B cell (primary cell): ENCODE measurements around the gene CPPED1. TPM values are rescaled to one million over a fixed set of nuclear protein-coding genes. Genes with fewer than 3 reads are reported as not detected.

Experiments used
- ATAC-seq: fragments of 200-7000 bp; cut with Tn5 transposase; one replicate; pipeline ENCODE4 v1.10.0; 2021; ENCODE audit warnings: low read depth, mild to moderate bottlenecking, moderate number of reproducible peaks, moderate library complexity
- CTCF ChIA-PET: fragments of 350-600 bp; sonication (Branson Sonifier 250); formaldehyde crosslinking; loops from one replicate; lab custom pipeline; 2021; ENCODE audit warnings: antibody characterized with exemption, inconsistent platforms; lab: Charles Lee
- POLR2A ChIA-PET: fragments of 350-600 bp; sonication (Branson Sonifier 250); formaldehyde crosslinking; loops from one replicate; lab custom pipeline; 2021; ENCODE audit warnings: antibody characterized with exemption; lab: Charles Lee
- DNase-seq: peaks from one replicate; pipeline ENCODE4 v3.0.0; 2013
- H2AFZ ChIP-seq: 2 replicates; pipeline ENCODE4 v1.6.1; 2012; ENCODE audit warnings: mild to moderate bottlenecking, low read depth, low read length; ENCODE audit not compliant: insufficient read depth, poor library complexity, severe bottlenecking
- H3K27ac ChIP-seq, 2 donors: 1 replicate in 1 of 2; 2 replicates in 1 of 2; pipeline ENCODE4 v1.5.1; 2012 to 2013; ENCODE audit warnings: low read length in 2 of 2, mild to moderate bottlenecking in 2 of 2, moderate library complexity in 1 of 2
- H3K27me3 ChIP-seq, 4 experiments: fragments of 200-600 bp in 1 of 4; sonication (generic) in 1 of 4; replicated peaks in 1 of 4; 1 replicate in 2 of 4; 2 replicates in 2 of 4; pipeline versions ENCODE4 v1.6.1 to v1.7.0; 2013 to 2016; ENCODE audit warnings: low read length in 3 of 4, mild to moderate bottlenecking in 2 of 4, mixed read lengths in 1 of 4, moderate library complexity in 1 of 4; ENCODE audit not compliant: insufficient read depth in 4 of 4, control insufficient read depth in 3 of 4; ENCODE audit errors: control extremely low read depth in 1 of 4
- H3K36me3 ChIP-seq, 2 experiments: replicated peaks in 1 of 2; 1 replicate in 1 of 2; 2 replicates in 1 of 2; pipeline versions ENCODE4 v1.6.1 to v1.7.1; 2013; ENCODE audit warnings: low read length in 1 of 2; ENCODE audit not compliant: insufficient read depth in 2 of 2, control insufficient read depth in 1 of 2; ENCODE audit errors: control extremely low read depth in 1 of 2, extremely low read depth in 1 of 2
- H3K4me1 ChIP-seq, 2 donors: fragments of 200-600 bp in 1 of 2; sonication (generic) in 1 of 2; 1 replicate in 1 of 2; 2 replicates in 1 of 2; pipeline versions ENCODE4 v1.5.1 to v1.6.1; 2013 to 2017; ENCODE audit warnings: low read length in 2 of 2; ENCODE audit not compliant: control insufficient read depth in 2 of 2, insufficient read depth in 2 of 2
- H3K4me2 ChIP-seq: replicated peaks from 2 replicates; pipeline ENCODE3; 2012; ENCODE audit warnings: mild to moderate bottlenecking, low read depth, low read length; ENCODE audit not compliant: poor library complexity, severe bottlenecking
- H3K4me3 ChIP-seq, 5 experiments: fragments of 200-600 bp in 1 of 5; sonication (generic) in 1 of 5; 1 replicate in 3 of 5; 2 replicates in 2 of 5; pipeline versions ENCODE4 v1.5.1 to v1.7.0; 2011 to 2016; ENCODE audit warnings: low read length in 4 of 5, mild to moderate bottlenecking in 4 of 5, low read depth in 2 of 5, control low read depth in 1 of 5, moderate library complexity in 1 of 5; ENCODE audit not compliant: insufficient read depth in 1 of 5; ENCODE audit errors: control extremely low read depth in 1 of 5, extremely low read depth in 1 of 5
- H3K79me2 ChIP-seq: fragments of 200-600 bp; sonication (generic); one replicate; pipeline ENCODE4 v1.6.0; 2016; ENCODE audit warnings: low read length; ENCODE audit not compliant: control insufficient read depth, insufficient read depth
- H3K9ac ChIP-seq: fragments of 200-600 bp; sonication (generic); 2 replicates; pipeline ENCODE4 v1.6.1; 2017; ENCODE audit warnings: mild to moderate bottlenecking, low read length, moderate library complexity
- H3K9me3 ChIP-seq, 3 donors: one replicate each; pipeline versions ENCODE4 v1.6.1 to v1.7.1; 2013; ENCODE audit warnings: low read length in 2 of 3; ENCODE audit not compliant: control insufficient read depth in 2 of 3, insufficient read depth in 1 of 3; ENCODE audit errors: control extremely low read depth in 1 of 3
- H4K20me1 ChIP-seq: 2 replicates; pipeline ENCODE4 v1.6.0; 2012; ENCODE audit warnings: mild to moderate bottlenecking, low read length; ENCODE audit not compliant: insufficient read depth, control insufficient read depth, poor library complexity, severe bottlenecking
- H3K27ac Mint-ChIP-seq: one replicate; pipeline ENCODE4 v1.8.0; 2021; ENCODE audit warnings: mixed read lengths
- H3K27me3 Mint-ChIP-seq: one replicate; pipeline ENCODE4 v1.8.0; 2021; ENCODE audit warnings: mixed read lengths
- H3K4me1 Mint-ChIP-seq: one replicate; pipeline ENCODE4 v1.8.0; 2021; ENCODE audit warnings: mixed read lengths
- H3K4me3 Mint-ChIP-seq: one replicate; pipeline ENCODE4 v1.8.0; 2021; ENCODE audit warnings: mixed read lengths
- H3K9me3 Mint-ChIP-seq: one replicate; pipeline ENCODE4 v1.8.0; 2022; ENCODE audit warnings: mixed read lengths; ENCODE audit not compliant: insufficient read depth
- CTCF ChIP-seq: fragments of 200-600 bp; IDR thresholded peaks from one replicate; pipeline ENCODE4 v1.8.0; 2022; ENCODE audit warnings: antibody characterized with exemption, mild to moderate bottlenecking
- EZH2 ChIP-seq: IDR thresholded peaks from 2 replicates; pipeline ENCODE4 v1.6.1; 2012; ENCODE audit warnings: borderline replicate concordance, low read depth, mild to moderate bottlenecking, moderate library complexity, low read length; ENCODE audit not compliant: insufficient read depth, poor library complexity, severe bottlenecking
- WGBS: methylation state at CpG from one replicate; pipeline ENCODE4 v1.1.5; 2013; ENCODE audit warnings: missing lambda C conversion rate; ENCODE audit not compliant: insufficient coverage; 5-methylcytosine and 5-hydroxymethylcytosine counted together
- intact Hi-C: fragments of 100-400 bp; cut with micrococcal nuclease; formaldehyde crosslinking; loops from one replicate; pipeline ENCODE4 v1.10.0; 2022
- polyA plus RNA-seq: library from polyadenylated mRNA; depleted of rRNA; stranded (reverse); fragments of >200 nt; gene quantifications from 2 replicates; pipeline ENCODE4 v1.2.3, GENCODE V29; 2012
- total RNA-seq, 2 donors: library from RNA; stranded (reverse); fragments of 120-200 nt in 1 of 2; gene quantifications; 1 replicate in 1 of 2; 2 replicates in 1 of 2; pipeline versions ENCODE4 v1.2.3 to v1.2.4, GENCODE V29; 2013 to 2022

CPPED1 gene
- total and polyA plus RNA-seq, 2 donors (not counting 1 experiment from before 2014, with no cell fraction given) = 5.9 to 11.3 TPM

DNA sequence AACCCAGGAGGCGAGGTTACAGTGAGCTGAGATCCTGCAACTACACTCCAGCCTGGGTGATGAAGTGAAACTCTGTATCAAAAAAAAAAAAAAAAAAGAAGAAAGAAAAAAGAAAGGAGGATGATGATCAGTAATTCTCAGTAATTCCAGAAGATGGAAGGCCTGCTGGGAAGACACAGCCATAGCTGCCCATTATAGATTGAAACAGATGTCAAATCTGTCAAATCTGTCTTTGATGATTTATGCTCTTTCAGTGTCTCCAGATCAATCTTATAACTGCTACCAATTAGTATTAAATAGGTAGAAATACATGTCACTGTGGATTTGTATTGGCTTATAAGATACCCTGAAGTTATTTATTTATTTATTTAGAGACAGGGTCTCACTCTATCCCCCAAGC, 42.9 kb upstream of the CPPED1 start:
- Mint-ChIP-seq H3K27me3 (peaks cover 16% of the 10 kb centered on the region), H3K4me1 (no peaks in the 10 kb centered on the region), H3K27ac (no peak overlapping the region), H3K9me3 (no peaks in the 10 kb centered on the region), H3K4me3 (no peak overlapping the region)
- Histone ChIP-seq H3K27me3 (no peaks in the 10 kb centered on the region), H3K4me1 (no peaks in the 10 kb centered on the region), H3K9me3 (no peaks in the 10 kb centered on the region), H3K4me3 (no peak overlapping the region), H3K9ac (no peak overlapping the region), H2AFZ (no peak overlapping the region), H3K79me2 (no peaks in the 10 kb centered on the region), H3K27ac (no peak overlapping the region), H3K4me2 (no peak overlapping the region), H4K20me1 (no peaks in the 10 kb centered on the region), H3K36me3 (no peaks in the 10 kb centered on the region)
- DNase-seq (no peak), ATAC-seq (no peak)
- ChIA-PET CTCF (no interaction called here), POLR2A (no interaction called here)
- intact Hi-C loops = no loop called here
- WGBS = no CpG with 5 or more reads among the region's 1 CpG
- TF ChIP-seq EZH2 (no peak), CTCF (no peak)

GRCh38 chr16:12845282-12845681, 41.6 kb upstream of the CPPED1 start:
- ChIA-PET POLR2A (no interaction called here), CTCF (no interaction called here)
- Histone ChIP-seq H3K4me2 (no peak overlapping the region), H3K4me1 (no peaks in the 10 kb centered on the region), H3K9me3 (peaks cover 0 to 1% (median 0%) of the 10 kb centered on the region in 3 donors), H3K27me3 (no peaks in the 10 kb centered on the region), H3K36me3 (no peaks in the 10 kb centered on the region), H3K79me2 (no peaks in the 10 kb centered on the region), H3K9ac (no peak overlapping the region), H2AFZ (no peak overlapping the region), H4K20me1 (no peaks in the 10 kb centered on the region), H3K27ac (no peak overlapping the region), H3K4me3 (no peak overlapping the region)
- Mint-ChIP-seq H3K4me1 (no peaks in the 10 kb centered on the region), H3K27me3 (peaks cover 16% of the 10 kb centered on the region), H3K4me3 (no peak overlapping the region), H3K27ac (no peak overlapping the region), H3K9me3 (no peaks in the 10 kb centered on the region)
- ATAC-seq = no peak
- no peak for DNase-seq
- TF ChIP-seq CTCF (no peak), EZH2 (no peak)
- intact Hi-C loops = no loop called here
- 91% methylated on average over 1 of the region's 3 CpGs for WGBS
